ENCODE data around the gene MCF2L2.

GRCh38 chr3:183275937-183276336, 152.5 kb downstream of the MCF2L2 start:
- TF ChIP-seq EZH2phosphoT487 (IDR thresholded peaks at IDR 0.05; ENCODE audit: insufficient read depth, low read depth) (no peak), EZH2 (IDR thresholded peaks at IDR 0.05; ENCODE audit: insufficient read depth, poor library complexity, severe bottlenecking) (no peak)
